HCT116 (cell line): ENCODE results near the gene WWTR1.

Source experiments
- CBX3 ChIP-seq: IDR thresholded peaks from 2 replicates; pipeline ENCODE4 v1.6.1; 2012; ENCODE audit warnings: low read depth
- EZH2 ChIP-seq: fragments of 200-600 bp; sonication (generic); IDR thresholded peaks from 2 replicates; pipeline ENCODE4 v1.6.1; 2017; ENCODE audit warnings: antibody characterized with exemption, mixed run types
- EZH2phosphoT487 ChIP-seq: fragments of 200-600 bp; IDR thresholded peaks from 2 replicates; pipeline ENCODE4 v1.6.1; 2018; ENCODE audit warnings: antibody characterized with exemption, borderline replicate concordance
- JUND ChIP-seq: IDR thresholded peaks from 2 replicates; pipeline ENCODE4 v1.6.1; 2012
- MAX ChIP-seq: IDR thresholded peaks from 2 replicates; pipeline ENCODE4 v1.6.1; 2012
- POLR2A ChIP-seq: IDR thresholded peaks from 2 replicates; pipeline ENCODE4 v1.7.0; 2011; ENCODE audit warnings: borderline replicate concordance; ENCODE audit not compliant: insufficient read depth, insufficient read length; ENCODE audit errors: extremely low read depth
- POLR2AphosphoS5 ChIP-seq: IDR thresholded peaks from 2 replicates; pipeline ENCODE4 v1.6.1; 2011; ENCODE audit warnings: mild to moderate bottlenecking, low read depth, low read length, moderate library complexity
- RAD21 ChIP-seq: IDR thresholded peaks from 2 replicates; pipeline ENCODE4 v1.6.1; 2012; ENCODE audit warnings: low read depth, mild to moderate bottlenecking
- SP1 ChIP-seq: IDR thresholded peaks from 2 replicates; pipeline ENCODE4 v1.6.1; 2012; ENCODE audit warnings: low read depth
- TCF7L2 ChIP-seq: IDR thresholded peaks from 2 replicates; pipeline ENCODE4 v1.7.0; 2011; ENCODE audit warnings: borderline replicate concordance, inconsistent platforms; ENCODE audit not compliant: insufficient read depth, insufficient read length; ENCODE audit errors: extremely low read depth
- YY1 ChIP-seq: IDR thresholded peaks from 2 replicates; pipeline ENCODE4 v1.6.1; 2011; ENCODE audit warnings: low read length, low read depth, moderate library complexity, mild to moderate bottlenecking; ENCODE audit not compliant: insufficient replicate concordance; ENCODE audit errors: extremely low read depth
- ZFX ChIP-seq: fragments of 450-650 bp; IDR thresholded peaks from 2 replicates; pipeline ENCODE4 v1.6.1; 2017
- TF ChIP-seq, protein P1 (sequence below), 3 experiments: fragments of 200-600 bp in 1 of 3; sonication (generic) in 1 of 3; IDR thresholded peaks in 2 of 3; conservative IDR thresholded peaks in 1 of 3; 2 replicates each; pipeline ENCODE4 v1.5.1; 2012 to 2017; ENCODE audit warnings: low read depth in 2 of 3, low read length in 2 of 3, antibody characterized with exemption in 1 of 3, borderline replicate concordance in 1 of 3, control low read depth in 1 of 3, mild to moderate bottlenecking in 1 of 3, mixed read lengths in 1 of 3, mixed run types in 1 of 3, moderate library complexity in 1 of 3; ENCODE audit not compliant: insufficient read depth in 1 of 3
- TF ChIP-seq, protein P2 (sequence below): IDR thresholded peaks from 2 replicates; pipeline ENCODE4 v1.6.1; 2012; ENCODE audit warnings: low read depth

DNA sequence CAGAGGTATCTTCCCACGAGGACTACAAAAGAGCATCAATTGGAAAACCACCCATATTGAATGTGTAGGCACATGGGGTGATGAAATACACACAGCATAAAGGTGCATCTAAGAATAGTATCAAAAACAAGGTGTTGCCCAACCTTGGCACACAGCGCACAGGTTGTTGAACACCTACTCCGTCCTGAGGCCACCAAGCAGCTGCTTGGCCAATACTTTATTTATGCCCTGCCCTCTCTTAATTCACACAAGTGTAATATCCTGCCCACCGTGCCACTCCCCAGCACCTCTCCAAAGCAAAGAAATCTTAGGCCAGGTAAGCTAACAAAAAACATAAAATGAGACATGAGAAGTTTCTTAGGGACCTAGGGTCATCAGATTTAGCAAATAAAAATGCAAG lies 31.2 kb downstream of the WWTR1 start:
- TF ChIP-seq JUND (no peak), POLR2AphosphoS5 (no peak), MAX (no peak), POLR2A (no peak), EZH2phosphoT487 (no peak), RAD21 (no peak), EZH2 (no peak), TCF7L2 (no peak), SP1 (no peak), YY1 (no peak), CBX3 (no peak), ZFX (no peak)
- TF ChIP-seq, protein P1, sequence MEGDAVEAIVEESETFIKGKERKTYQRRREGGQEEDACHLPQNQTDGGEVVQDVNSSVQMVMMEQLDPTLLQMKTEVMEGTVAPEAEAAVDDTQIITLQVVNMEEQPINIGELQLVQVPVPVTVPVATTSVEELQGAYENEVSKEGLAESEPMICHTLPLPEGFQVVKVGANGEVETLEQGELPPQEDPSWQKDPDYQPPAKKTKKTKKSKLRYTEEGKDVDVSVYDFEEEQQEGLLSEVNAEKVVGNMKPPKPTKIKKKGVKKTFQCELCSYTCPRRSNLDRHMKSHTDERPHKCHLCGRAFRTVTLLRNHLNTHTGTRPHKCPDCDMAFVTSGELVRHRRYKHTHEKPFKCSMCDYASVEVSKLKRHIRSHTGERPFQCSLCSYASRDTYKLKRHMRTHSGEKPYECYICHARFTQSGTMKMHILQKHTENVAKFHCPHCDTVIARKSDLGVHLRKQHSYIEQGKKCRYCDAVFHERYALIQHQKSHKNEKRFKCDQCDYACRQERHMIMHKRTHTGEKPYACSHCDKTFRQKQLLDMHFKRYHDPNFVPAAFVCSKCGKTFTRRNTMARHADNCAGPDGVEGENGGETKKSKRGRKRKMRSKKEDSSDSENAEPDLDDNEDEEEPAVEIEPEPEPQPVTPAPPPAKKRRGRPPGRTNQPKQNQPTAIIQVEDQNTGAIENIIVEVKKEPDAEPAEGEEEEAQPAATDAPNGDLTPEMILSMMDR (IDR thresholded peaks at IDR 0.05 in 2 of 3, conservative IDR thresholded peaks at IDR 0.05 in 1 of 3; ENCODE audit: borderline replicate concordance in 1 of 3, insufficient read depth in 1 of 3, low read depth in 2 of 3, low read length in 2 of 3) = no peak
- TF ChIP-seq, protein P2, sequence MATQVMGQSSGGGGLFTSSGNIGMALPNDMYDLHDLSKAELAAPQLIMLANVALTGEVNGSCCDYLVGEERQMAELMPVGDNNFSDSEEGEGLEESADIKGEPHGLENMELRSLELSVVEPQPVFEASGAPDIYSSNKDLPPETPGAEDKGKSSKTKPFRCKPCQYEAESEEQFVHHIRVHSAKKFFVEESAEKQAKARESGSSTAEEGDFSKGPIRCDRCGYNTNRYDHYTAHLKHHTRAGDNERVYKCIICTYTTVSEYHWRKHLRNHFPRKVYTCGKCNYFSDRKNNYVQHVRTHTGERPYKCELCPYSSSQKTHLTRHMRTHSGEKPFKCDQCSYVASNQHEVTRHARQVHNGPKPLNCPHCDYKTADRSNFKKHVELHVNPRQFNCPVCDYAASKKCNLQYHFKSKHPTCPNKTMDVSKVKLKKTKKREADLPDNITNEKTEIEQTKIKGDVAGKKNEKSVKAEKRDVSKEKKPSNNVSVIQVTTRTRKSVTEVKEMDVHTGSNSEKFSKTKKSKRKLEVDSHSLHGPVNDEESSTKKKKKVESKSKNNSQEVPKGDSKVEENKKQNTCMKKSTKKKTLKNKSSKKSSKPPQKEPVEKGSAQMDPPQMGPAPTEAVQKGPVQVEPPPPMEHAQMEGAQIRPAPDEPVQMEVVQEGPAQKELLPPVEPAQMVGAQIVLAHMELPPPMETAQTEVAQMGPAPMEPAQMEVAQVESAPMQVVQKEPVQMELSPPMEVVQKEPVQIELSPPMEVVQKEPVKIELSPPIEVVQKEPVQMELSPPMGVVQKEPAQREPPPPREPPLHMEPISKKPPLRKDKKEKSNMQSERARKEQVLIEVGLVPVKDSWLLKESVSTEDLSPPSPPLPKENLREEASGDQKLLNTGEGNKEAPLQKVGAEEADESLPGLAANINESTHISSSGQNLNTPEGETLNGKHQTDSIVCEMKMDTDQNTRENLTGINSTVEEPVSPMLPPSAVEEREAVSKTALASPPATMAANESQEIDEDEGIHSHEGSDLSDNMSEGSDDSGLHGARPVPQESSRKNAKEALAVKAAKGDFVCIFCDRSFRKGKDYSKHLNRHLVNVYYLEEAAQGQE = no peak
